ENCODE results near the gene HECTD4.

GRCh38 chr12:112163471-112163991 is 218.7 kb downstream of the HECTD4 start:
- no peak for TF ChIP-seq CTCF (conservative IDR thresholded peaks at IDR 0.05; ENCODE audit: low read depth in 2 of 2)
- no peak for TF ChIP-seq POLR2AphosphoS5 (IDR thresholded peaks at IDR 0.05; ENCODE audit: low read depth)
- TF ChIP-seq EZH2 (IDR thresholded peaks at IDR 0.05; ENCODE audit: low read depth, unreplicated experiment), result no peak
- no peak for TF ChIP-seq REST (IDR thresholded peaks at IDR 0.05; ENCODE audit: unreplicated experiment)
- no peak for TF ChIP-seq ZNF331 (CRISPR knock-in tag; IDR thresholded peaks at IDR 0.05; ENCODE audit: low read depth)
- TF ChIP-seq CREB1 (CRISPR knock-in tag; IDR thresholded peaks at IDR 0.05; ENCODE audit: low read depth), result no peak
- TF ChIP-seq EZH2phosphoT487 (IDR thresholded peaks at IDR 0.05; ENCODE audit: unreplicated experiment), result no peak
- TF ChIP-seq JUNB (IDR thresholded peaks at IDR 0.05; ENCODE audit: unreplicated experiment), result no peak
- no peak for TF ChIP-seq ZNF114 (CRISPR knock-in tag; IDR thresholded peaks at IDR 0.05)
- TF ChIP-seq, protein P1, sequence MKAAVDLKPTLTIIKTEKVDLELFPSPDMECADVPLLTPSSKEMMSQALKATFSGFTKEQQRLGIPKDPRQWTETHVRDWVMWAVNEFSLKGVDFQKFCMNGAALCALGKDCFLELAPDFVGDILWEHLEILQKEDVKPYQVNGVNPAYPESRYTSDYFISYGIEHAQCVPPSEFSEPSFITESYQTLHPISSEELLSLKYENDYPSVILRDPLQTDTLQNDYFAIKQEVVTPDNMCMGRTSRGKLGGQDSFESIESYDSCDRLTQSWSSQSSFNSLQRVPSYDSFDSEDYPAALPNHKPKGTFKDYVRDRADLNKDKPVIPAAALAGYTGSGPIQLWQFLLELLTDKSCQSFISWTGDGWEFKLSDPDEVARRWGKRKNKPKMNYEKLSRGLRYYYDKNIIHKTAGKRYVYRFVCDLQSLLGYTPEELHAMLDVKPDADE (IDR thresholded peaks at IDR 0.05), result no peak
- no peak for TF ChIP-seq STAT1 (IDR thresholded peaks at IDR 0.05; ENCODE audit: unreplicated experiment)
- no peak for TF ChIP-seq NANOG (IDR thresholded peaks at IDR 0.05; ENCODE audit: borderline replicate concordance)
- no peak for TF ChIP-seq ZNF462 (CRISPR knock-in tag; IDR thresholded peaks at IDR 0.05)

Data from GM23338 (cell line).